H9 (cell line): ENCODE results near the gene F7. TPM values are rescaled to one million over a fixed set of nuclear protein-coding genes. Genes with fewer than 3 reads are reported as not detected.
"Not testable (repeated sequence)": the region's sequence is repeated elsewhere in the genome, so short reads cannot be mapped to it uniquely, and the experiment has no call there.

Experiments used
- DNase-seq: peaks from one replicate; pipeline ENCODE4 v3.0.0-alpha.2; 2017
- H2AFZ ChIP-seq: one replicate; pipeline ENCODE4 v1.6.1; 2013; ENCODE audit warnings: mild to moderate bottlenecking, low read length, control low read depth, moderate library complexity
- H2AK5ac ChIP-seq: 2 replicates; pipeline ENCODE4 v1.6.1; 2013; ENCODE audit warnings: low read length, control low read depth, mixed read lengths; ENCODE audit not compliant: insufficient read length
- H2BK120ac ChIP-seq: one replicate; pipeline ENCODE4 v1.6.1; 2013; ENCODE audit warnings: low read depth, mild to moderate bottlenecking, low read length, control low read depth, inconsistent platforms; ENCODE audit not compliant: poor library complexity, severe bottlenecking
- H2BK12ac ChIP-seq: 2 replicates; pipeline ENCODE4 v1.6.1; 2013; ENCODE audit warnings: low read length, control low read depth, mixed read lengths, low read depth; ENCODE audit not compliant: insufficient read length
- H2BK15ac ChIP-seq: 2 replicates; pipeline ENCODE4 v1.6.1; 2013; ENCODE audit warnings: low read depth, low read length, control low read depth
- H2BK20ac ChIP-seq: one replicate; pipeline ENCODE4 v1.6.1; 2013; ENCODE audit warnings: low read depth, mild to moderate bottlenecking, low read length, control low read depth, inconsistent platforms; ENCODE audit not compliant: poor library complexity, severe bottlenecking
- H2BK5ac ChIP-seq: 2 replicates; pipeline ENCODE4 v1.6.1; 2013; ENCODE audit warnings: low read length, control low read depth, mixed read lengths; ENCODE audit not compliant: insufficient read length
- H3K14ac ChIP-seq: 2 replicates; pipeline ENCODE4 v1.6.1; 2013; ENCODE audit warnings: low read length, control low read depth; ENCODE audit not compliant: insufficient read depth
- H3K18ac ChIP-seq: 2 replicates; pipeline ENCODE4 v1.6.1; 2013; ENCODE audit warnings: low read depth, mild to moderate bottlenecking, mixed read lengths, low read length, control low read depth; ENCODE audit not compliant: insufficient read length
- H3K23ac ChIP-seq: 2 replicates; pipeline ENCODE4 v1.6.1; 2013; ENCODE audit warnings: low read length, control low read depth, mixed read lengths, low read depth; ENCODE audit not compliant: insufficient read length
- H3K23me2 ChIP-seq: 2 replicates; pipeline ENCODE4 v1.6.1; 2013; ENCODE audit warnings: low read depth, mild to moderate bottlenecking, mixed read lengths, low read length, control low read depth; ENCODE audit not compliant: insufficient read length, poor library complexity, severe bottlenecking
- H3K27ac ChIP-seq: 2 replicates; pipeline ENCODE4 v1.5.1; 2013; ENCODE audit warnings: low read length, control low read depth, mixed read lengths, low read depth; ENCODE audit not compliant: insufficient read length
- H3K27me3 ChIP-seq: 2 replicates; pipeline ENCODE4 v1.6.1; 2013; ENCODE audit warnings: low read length, control low read depth, inconsistent platforms; ENCODE audit not compliant: insufficient read depth
- H3K4ac ChIP-seq: 2 replicates; pipeline ENCODE4 v1.6.1; 2013; ENCODE audit warnings: low read depth, mild to moderate bottlenecking, control low read depth, inconsistent platforms, low read length, moderate library complexity
- H3K4me1 ChIP-seq: 2 replicates; pipeline ENCODE4 v1.6.1; 2013; ENCODE audit warnings: low read length, control low read depth, inconsistent platforms; ENCODE audit not compliant: insufficient read depth
- H3K4me2 ChIP-seq: 2 replicates; pipeline ENCODE4 v1.6.1; 2013; ENCODE audit warnings: low read length, control low read depth, mixed read lengths; ENCODE audit not compliant: insufficient read length, insufficient read depth
- H3K56ac ChIP-seq: 2 replicates; pipeline ENCODE4 v1.6.1; 2013; ENCODE audit warnings: low read depth, mild to moderate bottlenecking, mixed read lengths, low read length, control low read depth; ENCODE audit not compliant: insufficient read length
- H3K79me1 ChIP-seq: 2 replicates; pipeline ENCODE4 v1.6.1; 2013; ENCODE audit warnings: low read depth, mild to moderate bottlenecking, moderate library complexity, low read length, control low read depth, inconsistent platforms; ENCODE audit not compliant: insufficient read depth, poor library complexity, severe bottlenecking
- H3K79me2 ChIP-seq: 2 replicates; pipeline ENCODE4 v1.6.1; 2013; ENCODE audit warnings: low read length, control low read depth, inconsistent platforms; ENCODE audit not compliant: insufficient read depth
- H3K9ac ChIP-seq: 2 replicates; pipeline ENCODE4 v1.6.1; 2013; ENCODE audit warnings: low read length, control low read depth, mixed read lengths; ENCODE audit not compliant: insufficient read length; ENCODE audit errors: extremely low read depth
- H3K9me3 ChIP-seq: one replicate; pipeline ENCODE4 v1.6.1; 2013; ENCODE audit warnings: low read depth, low read length, inconsistent platforms; ENCODE audit not compliant: control insufficient read depth
- H3T11ph ChIP-seq: one replicate; pipeline ENCODE4 v1.6.1; 2013; ENCODE audit warnings: mild to moderate bottlenecking, low read length, control low read depth, inconsistent platforms
- H4K20me1 ChIP-seq: one replicate; pipeline ENCODE4 v1.6.1; 2013; ENCODE audit not compliant: control insufficient read depth, insufficient read length, insufficient read depth
- H4K5ac ChIP-seq: 2 replicates; pipeline ENCODE4 v1.6.1; 2013; ENCODE audit warnings: low read depth, mild to moderate bottlenecking, mixed read lengths, low read length, control low read depth; ENCODE audit not compliant: insufficient read length
- H4K8ac ChIP-seq: replicated peaks from 2 replicates; pipeline ENCODE4 v1.6.1; 2013; ENCODE audit warnings: low read length, control low read depth, mixed read lengths, low read depth; ENCODE audit not compliant: insufficient read length
- H4K91ac ChIP-seq: 2 replicates; pipeline ENCODE4 v1.6.1; 2013; ENCODE audit warnings: low read depth, mild to moderate bottlenecking, moderate library complexity, mixed read lengths, low read length, control low read depth; ENCODE audit not compliant: insufficient read length
- H3K27ac Mint-ChIP-seq, 3 experiments: 2 replicates in 2 of 3; 3 replicates in 1 of 3; pipeline ENCODE4 v1.8.0; 2020 to 2021; ENCODE audit warnings: mixed read lengths in 3 of 3, mild to moderate bottlenecking in 1 of 3, moderate library complexity in 1 of 3
- H3K27me3 Mint-ChIP-seq: 2 replicates; pipeline ENCODE4 v1.8.0; 2021; ENCODE audit warnings: low read depth, mild to moderate bottlenecking, moderate library complexity, mixed read lengths
- H3K36me3 Mint-ChIP-seq, 3 experiments: 2 replicates in 2 of 3; 3 replicates in 1 of 3; pipeline ENCODE4 v1.8.0; 2020 to 2021; ENCODE audit warnings: low read depth in 3 of 3, mixed read lengths in 3 of 3; ENCODE audit not compliant: insufficient read depth in 1 of 3
- H3K4me1 Mint-ChIP-seq, 2 experiments: 2 replicates each; pipeline ENCODE4 v1.8.0; 2020; ENCODE audit warnings: mixed read lengths in 2 of 2
- H3K4me3 Mint-ChIP-seq, 2 experiments: 2 replicates in 1 of 2; 3 replicates in 1 of 2; pipeline ENCODE4 v1.8.0; 2020 to 2021; ENCODE audit warnings: mild to moderate bottlenecking in 2 of 2, mixed read lengths in 2 of 2, moderate library complexity in 1 of 2
- H3K9me3 Mint-ChIP-seq, 2 experiments: 2 replicates in 1 of 2; 3 replicates in 1 of 2; pipeline ENCODE4 v1.8.0; 2020; ENCODE audit warnings: mild to moderate bottlenecking in 2 of 2, mixed read lengths in 2 of 2, moderate library complexity in 1 of 2
- WGBS: extraction: QIAGEN DNeasy Blood & Tissue Kit; methylation state at CpG from one replicate; pipeline ENCODE4 v1.1.7; 2013; ENCODE audit warnings: missing lambda C conversion rate, low lambda C conversion rate, mixed read lengths; ENCODE audit not compliant: insufficient read length; ENCODE audit errors: extremely low coverage; 5-methylcytosine and 5-hydroxymethylcytosine counted together
- total RNA-seq: library from RNA; stranded (reverse); gene quantifications from 2 replicates; pipeline ENCODE4 v1.2.1, GENCODE V29; 2021
- TF ChIP-seq, protein P1 (sequence below): fragments of 200-600 bp; sonication (generic); conservative IDR thresholded peaks from 3 replicates; pipeline ENCODE4 v1.8.0; 2021; ENCODE audit warnings: antibody characterized with exemption, mild to moderate bottlenecking

The F7 gene
- total RNA-seq, 1 experiment from 2014 or later, result 0.81 TPM

DNA sequence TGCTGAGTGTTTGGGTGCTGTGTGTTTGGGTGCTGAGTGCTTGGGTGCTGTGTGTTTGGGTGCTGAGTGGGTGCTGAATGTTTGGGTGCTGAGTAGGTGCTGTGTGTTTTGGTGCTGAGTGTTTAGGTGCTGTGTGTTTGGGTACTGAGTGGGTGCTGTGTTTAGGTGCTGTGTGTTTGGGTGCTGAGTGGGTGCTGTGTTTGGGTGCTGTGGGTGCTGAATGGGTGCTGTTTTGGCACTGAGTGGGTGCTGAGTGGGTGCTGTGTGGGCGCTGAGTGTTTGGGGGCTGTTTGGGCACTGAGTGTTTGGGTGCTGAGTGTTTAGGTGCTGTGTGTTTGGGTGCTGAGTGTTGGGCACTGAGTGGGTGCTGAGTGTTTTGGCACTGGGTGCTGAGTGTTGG is 48.5 kb upstream of the F7 start:
- H2AK5ac ChIP-seq, result no peak overlapping the region
- H3K4me1 ChIP-seq, result no peaks in the 10 kb centered on the region; the same call in 1 of the 2 replicates
- H3K9ac ChIP-seq, result no peak overlapping the region
- no peak overlapping the region for H4K8ac ChIP-seq
- Mint-ChIP-seq H3K4me3 (no peak overlapping the region), H3K27me3 (no peaks in the 10 kb centered on the region; the same call in 1 of the 2 replicates), H3K36me3 (no peaks in the 10 kb centered on the region; a peak in 1 of 7 replicates), H3K27ac (no peak overlapping the region), H3K4me1 (peaks cover 5 to 9% of the 10 kb centered on the region in 2 experiments), H3K9me3 (no peaks in the 10 kb centered on the region)
- H4K20me1 ChIP-seq, result peaks cover 5% of the 10 kb centered on the region
- H2BK20ac ChIP-seq, result no peak overlapping the region
- no peak overlapping the region for H3K23ac ChIP-seq
- no CpG with 5 or more reads among the region's 1 CpG for WGBS
- no peaks in the 10 kb centered on the region for H3K23me2 ChIP-seq
- H3K27me3 ChIP-seq, result no peaks in the 10 kb centered on the region
- H3T11ph ChIP-seq, result no peak overlapping the region
- H4K5ac ChIP-seq, result no peak overlapping the region
- no peak overlapping the region for H2BK12ac ChIP-seq
- no peaks in the 10 kb centered on the region for H3K9me3 ChIP-seq
- H3K79me1 ChIP-seq, result no peaks in the 10 kb centered on the region
- no peak overlapping the region for H2BK120ac ChIP-seq
- H3K56ac ChIP-seq, result no peak overlapping the region
- H3K18ac ChIP-seq, result no peak overlapping the region
- no peak overlapping the region for H2BK5ac ChIP-seq
- H3K27ac ChIP-seq, result no peak overlapping the region
- no peak overlapping the region for H3K4me2 ChIP-seq
- H3K79me2 ChIP-seq, result no peaks in the 10 kb centered on the region
- no peak overlapping the region for H3K4ac ChIP-seq
- DNase-seq, result no peak
- no peak overlapping the region for H2BK15ac ChIP-seq
- no peak overlapping the region for H4K91ac ChIP-seq
- TF ChIP-seq, protein P1, sequence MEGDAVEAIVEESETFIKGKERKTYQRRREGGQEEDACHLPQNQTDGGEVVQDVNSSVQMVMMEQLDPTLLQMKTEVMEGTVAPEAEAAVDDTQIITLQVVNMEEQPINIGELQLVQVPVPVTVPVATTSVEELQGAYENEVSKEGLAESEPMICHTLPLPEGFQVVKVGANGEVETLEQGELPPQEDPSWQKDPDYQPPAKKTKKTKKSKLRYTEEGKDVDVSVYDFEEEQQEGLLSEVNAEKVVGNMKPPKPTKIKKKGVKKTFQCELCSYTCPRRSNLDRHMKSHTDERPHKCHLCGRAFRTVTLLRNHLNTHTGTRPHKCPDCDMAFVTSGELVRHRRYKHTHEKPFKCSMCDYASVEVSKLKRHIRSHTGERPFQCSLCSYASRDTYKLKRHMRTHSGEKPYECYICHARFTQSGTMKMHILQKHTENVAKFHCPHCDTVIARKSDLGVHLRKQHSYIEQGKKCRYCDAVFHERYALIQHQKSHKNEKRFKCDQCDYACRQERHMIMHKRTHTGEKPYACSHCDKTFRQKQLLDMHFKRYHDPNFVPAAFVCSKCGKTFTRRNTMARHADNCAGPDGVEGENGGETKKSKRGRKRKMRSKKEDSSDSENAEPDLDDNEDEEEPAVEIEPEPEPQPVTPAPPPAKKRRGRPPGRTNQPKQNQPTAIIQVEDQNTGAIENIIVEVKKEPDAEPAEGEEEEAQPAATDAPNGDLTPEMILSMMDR, result no peak
- no peak overlapping the region for H2AFZ ChIP-seq
- no peak overlapping the region for H3K14ac ChIP-seq

DNA sequence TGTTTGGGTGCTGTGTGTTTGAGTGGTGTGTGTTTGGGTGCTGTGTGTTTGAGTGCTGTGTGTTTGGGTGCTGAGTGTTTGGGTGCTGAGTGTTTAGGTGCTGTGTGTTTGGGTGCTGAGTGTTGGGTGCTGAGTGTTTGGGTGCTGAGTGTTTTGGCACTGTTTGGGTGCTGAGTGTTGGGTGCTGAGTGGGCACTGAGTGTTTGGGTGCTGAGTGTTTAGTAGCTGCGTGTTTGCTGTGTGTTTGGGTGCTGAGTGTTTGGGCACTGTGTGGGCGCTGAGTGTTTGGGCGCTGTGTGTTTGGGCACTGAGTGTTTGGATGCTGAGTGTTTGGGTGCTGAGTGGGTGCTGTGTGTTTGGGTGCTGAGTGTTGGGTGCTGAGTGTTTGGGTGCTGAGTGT is 48.0 kb upstream of the F7 start:
- H3T11ph ChIP-seq, H3K4me2 ChIP-seq, H2BK5ac ChIP-seq, H3K56ac ChIP-seq, H3K23ac ChIP-seq, H4K20me1 ChIP-seq, H4K5ac ChIP-seq, H2BK12ac ChIP-seq, H4K8ac ChIP-seq, H3K4me1 ChIP-seq, H3K14ac ChIP-seq, H3K9ac ChIP-seq, H3K4me3 Mint-ChIP-seq, H3K27ac Mint-ChIP-seq, H3K9me3 ChIP-seq, H3K27me3 Mint-ChIP-seq, H3K18ac ChIP-seq, H3K27ac ChIP-seq, H2BK20ac ChIP-seq, H3K4me1 Mint-ChIP-seq, H2BK15ac ChIP-seq, DNase-seq, H2BK120ac ChIP-seq, H4K91ac ChIP-seq, H3K9me3 Mint-ChIP-seq, H3K79me2 ChIP-seq, H2AFZ ChIP-seq, H2AK5ac ChIP-seq, H3K27me3 ChIP-seq, H3K4ac ChIP-seq, H3K79me1 ChIP-seq, H3K36me3 Mint-ChIP-seq, H3K23me2 ChIP-seq: not testable (repeated sequence)
- WGBS, result no CpG with 5 or more reads among the region's 3 CpGs
